Mesendoderm (in vitro differentiated cells): ENCODE measurements around the gene IZUMO1.

ENCODE experiments used
- DNase-seq: peaks from one replicate; pipeline ENCODE4 v3.0.0; 2013
- H2AK5ac ChIP-seq: 2 replicates; pipeline ENCODE4 v1.6.1; 2013; ENCODE audit warnings: low read length, inconsistent platforms
- H2BK120ac ChIP-seq: 2 replicates; pipeline ENCODE4 v1.6.1; 2013; ENCODE audit warnings: low read depth, mild to moderate bottlenecking, low read length, moderate library complexity, mixed read lengths
- H2BK15ac ChIP-seq: replicated peaks from 2 replicates; pipeline ENCODE4 v1.6.1; 2013; ENCODE audit warnings: low read depth, mild to moderate bottlenecking, moderate library complexity
- H2BK5ac ChIP-seq: 2 replicates; pipeline ENCODE4 v1.6.1; 2013; ENCODE audit warnings: low read length, inconsistent platforms
- H3K18ac ChIP-seq: 2 replicates; pipeline ENCODE4 v1.6.1; 2013; ENCODE audit warnings: mild to moderate bottlenecking, low read length, mixed read lengths
- H3K23ac ChIP-seq: one replicate; pipeline ENCODE4 v1.6.1; 2013; ENCODE audit warnings: low read length
- H3K27ac ChIP-seq: 2 replicates; pipeline ENCODE4 v1.5.1; 2013; ENCODE audit warnings: low read depth, mild to moderate bottlenecking, inconsistent platforms, low read length, moderate library complexity
- H3K27me3 ChIP-seq: 2 replicates; pipeline ENCODE4 v1.6.1; 2013; ENCODE audit warnings: low read length, control low read depth, mild to moderate bottlenecking, inconsistent platforms; ENCODE audit not compliant: insufficient read depth, poor library complexity
- H3K36me3 ChIP-seq: 2 replicates; pipeline ENCODE4 v1.6.1; 2013; ENCODE audit warnings: low read length, inconsistent platforms; ENCODE audit not compliant: control insufficient read depth, insufficient read depth
- H3K4ac ChIP-seq: one replicate; pipeline ENCODE4 v1.6.1; 2013; ENCODE audit warnings: low read depth, mild to moderate bottlenecking, low read length, moderate library complexity
- H3K4me1 ChIP-seq: 2 replicates; pipeline ENCODE4 v1.6.1; 2013; ENCODE audit warnings: low read depth, low read length, inconsistent platforms; ENCODE audit not compliant: control insufficient read depth
- H3K4me2 ChIP-seq: 2 replicates; pipeline ENCODE4 v1.6.1; 2013; ENCODE audit warnings: low read length
- H3K4me3 ChIP-seq: 2 replicates; pipeline ENCODE4 v1.5.1; 2013; ENCODE audit warnings: mild to moderate bottlenecking, low read length
- H3K56ac ChIP-seq: one replicate; pipeline ENCODE4 v1.6.1; 2013; ENCODE audit warnings: low read length
- H3K79me1 ChIP-seq: 2 replicates; pipeline ENCODE4 v1.6.1; 2013; ENCODE audit warnings: low read length, inconsistent platforms
- H3K79me2 ChIP-seq: 2 replicates; pipeline ENCODE4 v1.6.1; 2013; ENCODE audit warnings: mild to moderate bottlenecking, low read length; ENCODE audit not compliant: control insufficient read depth, insufficient read depth
- H3K9ac ChIP-seq: 2 replicates; pipeline ENCODE4 v1.6.1; 2013; ENCODE audit warnings: low read length, inconsistent platforms
- H4K5ac ChIP-seq: one replicate; pipeline ENCODE4 v1.6.1; 2013; ENCODE audit warnings: low read length
- H4K8ac ChIP-seq: one replicate; pipeline ENCODE4 v1.6.1; 2013; ENCODE audit warnings: low read depth, mild to moderate bottlenecking, control low read depth, low read length, moderate library complexity
- WGBS: extraction: QIAGEN DNeasy Blood & Tissue Kit; methylation state at CpG from one replicate; pipeline ENCODE4 v1.1.7; 2013; ENCODE audit warnings: low lambda C conversion rate, missing lambda C conversion rate; ENCODE audit not compliant: insufficient coverage; ENCODE audit errors: extremely low coverage; 5-methylcytosine and 5-hydroxymethylcytosine counted together

The IZUMO1 gene

DNA sequence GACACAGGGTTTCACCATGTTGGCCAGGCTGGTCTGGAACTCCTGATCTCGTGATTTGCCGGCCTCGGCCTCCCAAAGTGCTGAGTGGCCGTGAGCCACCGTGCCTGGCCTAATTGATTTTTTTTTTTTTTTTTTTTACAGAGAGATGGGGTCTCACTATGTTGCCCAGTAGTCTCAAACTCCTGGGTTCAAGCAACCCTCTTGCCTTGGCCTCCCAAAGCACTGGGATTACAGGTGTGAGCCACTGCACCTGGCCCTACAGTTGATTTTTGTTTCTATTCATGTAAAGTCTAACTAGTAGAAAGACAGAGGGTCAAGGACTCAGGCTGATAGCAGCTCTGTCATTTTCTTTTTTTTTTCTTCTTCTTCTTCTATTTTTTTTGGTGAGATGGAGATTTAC lies 30.4 kb upstream of the IZUMO1 start:
- Histone ChIP-seq H3K27ac (no peak overlapping the region), H3K36me3 (no peaks in the 10 kb centered on the region), H3K4ac (no peak overlapping the region), H4K8ac (no peak overlapping the region), H3K79me2 (no peaks in the 10 kb centered on the region), H3K18ac (no peak overlapping the region), H2BK15ac (no peak overlapping the region), H3K4me3 (no peak overlapping the region), H3K23ac (no peak overlapping the region), H3K4me1 (no peaks in the 10 kb centered on the region), H2BK5ac (no peak overlapping the region), H3K4me2 (no peak overlapping the region), H3K56ac (no peak overlapping the region), H3K27me3 (no peaks in the 10 kb centered on the region), H2AK5ac (no peak overlapping the region), H3K9ac (no peak overlapping the region), H4K5ac (no peak overlapping the region), H2BK120ac (no peak overlapping the region), H3K79me1 (no peaks in the 10 kb centered on the region)
- no CpG with 5 or more reads among the region's 5 CpGs for WGBS
- no peak for DNase-seq

- Histone ChIP-seq H3K79me1 (no peaks in the 10 kb centered on the region), H4K5ac (no peak overlapping the region), H3K56ac (no peak overlapping the region), H3K4me3 (no peak overlapping the region), H3K36me3 (no peaks in the 10 kb centered on the region), H2BK5ac (no peak overlapping the region), H3K27me3 (no peaks in the 10 kb centered on the region), H3K4me2 (no peak overlapping the region), H4K8ac (no peak overlapping the region), H3K27ac (no peak overlapping the region), H2AK5ac (no peak overlapping the region), H3K23ac (no peak overlapping the region), H3K4ac (no peak overlapping the region), H2BK120ac (no peak overlapping the region), H3K4me1 (no peaks in the 10 kb centered on the region), H3K18ac (no peak overlapping the region), H3K79me2 (no peaks in the 10 kb centered on the region), H3K9ac (no peak overlapping the region), H2BK15ac (no peak overlapping the region)
- DNase-seq = no peak
- WGBS = no CpG with 5 or more reads among the region's 13 CpGs
Measured at GRCh38 chr19:48772503-48772953, 25.8 kb upstream of the IZUMO1 start.

GRCh38 chr19:48770734-48771472 lies 24.2 kb upstream of the IZUMO1 start:
- Histone ChIP-seq H2BK15ac (no peak overlapping the region), H4K5ac (no peak overlapping the region), H3K79me1 (no peaks in the 10 kb centered on the region), H3K56ac (no peak overlapping the region), H3K4me1 (no peaks in the 10 kb centered on the region), H3K79me2 (no peaks in the 10 kb centered on the region), H2AK5ac (no peak overlapping the region), H3K4me3 (no peak overlapping the region), H3K36me3 (no peaks in the 10 kb centered on the region), H3K27ac (no peak overlapping the region), H3K4me2 (no peak overlapping the region), H3K9ac (no peak overlapping the region), H3K18ac (no peak overlapping the region), H3K4ac (no peak overlapping the region), H4K8ac (no peak overlapping the region), H2BK5ac (no peak overlapping the region), H2BK120ac (no peak overlapping the region), H3K23ac (no peak overlapping the region), H3K27me3 (no peaks in the 10 kb centered on the region)
- no CpG with 5 or more reads among the region's 20 CpGs for WGBS
- peak; percentile 19 for DNase-seq

DNA sequence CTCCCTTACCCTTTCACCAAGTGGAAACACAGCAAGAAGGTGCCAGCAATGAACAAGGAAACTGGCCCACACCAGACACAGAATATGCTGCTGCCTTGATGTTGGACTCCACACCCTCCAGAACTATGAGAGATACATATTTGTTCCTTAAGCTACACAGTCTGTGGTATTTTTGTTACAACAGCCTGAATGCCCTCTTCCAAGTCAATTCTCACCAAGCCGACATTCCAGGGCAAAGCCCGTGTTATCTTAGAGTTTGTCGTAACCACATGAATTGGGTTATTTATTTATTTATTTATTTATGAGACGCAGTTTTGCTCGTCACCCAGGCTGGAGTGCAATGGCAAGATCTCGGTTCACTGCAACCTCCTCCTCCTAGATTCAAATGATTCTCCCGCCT lies 23.6 kb upstream of the IZUMO1 start:
- no peak overlapping the region for H4K5ac ChIP-seq
- no peak overlapping the region for H3K18ac ChIP-seq
- WGBS = no CpG with 5 or more reads among the region's 7 CpGs
- no peak overlapping the region for H3K9ac ChIP-seq
- no peak overlapping the region for H4K8ac ChIP-seq
- no peaks in the 10 kb centered on the region for H3K36me3 ChIP-seq
- no peaks in the 10 kb centered on the region for H3K4me1 ChIP-seq
- no peak overlapping the region for H3K4me2 ChIP-seq
- H3K79me1 ChIP-seq = no peaks in the 10 kb centered on the region
- no peak overlapping the region for H2BK15ac ChIP-seq
- no peak overlapping the region for H3K4me3 ChIP-seq
- DNase-seq = no peak
- no peak overlapping the region for H2AK5ac ChIP-seq
- no peaks in the 10 kb centered on the region for H3K27me3 ChIP-seq
- H2BK120ac ChIP-seq = no peak overlapping the region
- H2BK5ac ChIP-seq = no peak overlapping the region
- H3K23ac ChIP-seq = no peak overlapping the region
- H3K4ac ChIP-seq = no peak overlapping the region
- no peaks in the 10 kb centered on the region for H3K79me2 ChIP-seq
- no peak overlapping the region for H3K56ac ChIP-seq
- H3K27ac ChIP-seq = no peak overlapping the region

GRCh38 chr19:48768994-48769713 lies 22.4 kb upstream of the IZUMO1 start:
- H3K4me2 ChIP-seq = no peak overlapping the region
- WGBS = no CpG with 5 or more reads among the region's 11 CpGs
- no peaks in the 10 kb centered on the region for H3K27me3 ChIP-seq
- no peak overlapping the region for H4K8ac ChIP-seq
- no peaks in the 10 kb centered on the region for H3K4me1 ChIP-seq
- no peak overlapping the region for H3K56ac ChIP-seq
- H3K9ac ChIP-seq = no peak overlapping the region
- H3K79me1 ChIP-seq = no peaks in the 10 kb centered on the region
- no peak overlapping the region for H3K23ac ChIP-seq
- H3K36me3 ChIP-seq = no peaks in the 10 kb centered on the region
- H2BK15ac ChIP-seq = no peak overlapping the region
- H2BK5ac ChIP-seq = no peak overlapping the region
- no peak overlapping the region for H3K4me3 ChIP-seq
- no peak overlapping the region for H4K5ac ChIP-seq
- H3K4ac ChIP-seq = no peak overlapping the region
- H3K79me2 ChIP-seq = no peaks in the 10 kb centered on the region
- no peak overlapping the region for H3K27ac ChIP-seq
- no peak for DNase-seq
- no peak overlapping the region for H2AK5ac ChIP-seq
- H2BK120ac ChIP-seq = no peak overlapping the region
- H3K18ac ChIP-seq = no peak overlapping the region
